OCI-LY1 (cell line): ENCODE data around the gene NOP53.
"Not testable (repeated sequence)": the region's sequence is repeated elsewhere in the genome, so short reads cannot be mapped to it uniquely, and the experiment has no call there.

Experiments used
- H2AFZ ChIP-seq: fragments of 200-600 bp; sonication (generic), shearing (Covaris generic); 2 replicates; pipeline ENCODE4 v1.6.0; 2014; ENCODE audit warnings: antibody characterized with exemption, mild to moderate bottlenecking, low read length
- H3F3A ChIP-seq: fragments of 200-600 bp; sonication (generic), shearing (Covaris generic); 2 replicates; pipeline ENCODE4 v1.6.0; 2014; ENCODE audit warnings: mild to moderate bottlenecking, antibody characterized with exemption, low read length, moderate library complexity; ENCODE audit not compliant: insufficient read depth
- H3K27ac ChIP-seq: fragments of 200-600 bp; sonication (generic); 2 replicates; pipeline ENCODE4 v1.5.1; 2014; ENCODE audit warnings: low read length, mixed run types, mild to moderate bottlenecking, low read depth; ENCODE audit not compliant: poor library complexity, severe bottlenecking
- H3K27me3 ChIP-seq: fragments of 200-600 bp; sonication (generic); 2 replicates; pipeline ENCODE4 v1.6.0; 2014; ENCODE audit warnings: antibody characterized with exemption, mild to moderate bottlenecking, low read length, moderate library complexity; ENCODE audit not compliant: insufficient read depth
- H3K36me3 ChIP-seq: fragments of 200-600 bp; sonication (generic); 2 replicates; pipeline ENCODE4 v1.6.1; 2014; ENCODE audit warnings: mild to moderate bottlenecking, antibody characterized with exemption, low read length, moderate library complexity, mixed read lengths; ENCODE audit not compliant: insufficient read depth
- H3K4me1 ChIP-seq: fragments of 200-600 bp; sonication (generic); 2 replicates; pipeline ENCODE4 v1.5.1; 2014; ENCODE audit warnings: mild to moderate bottlenecking, low read length, moderate library complexity; ENCODE audit not compliant: insufficient read depth, severe bottlenecking
- H3K4me2 ChIP-seq: fragments of 200-600 bp; sonication (generic), shearing (Covaris generic); 2 replicates; pipeline ENCODE4 v1.6.1; 2014; ENCODE audit warnings: low read length
- H3K4me3 ChIP-seq: fragments of 200-600 bp; sonication (generic); 2 replicates; pipeline ENCODE4 v1.5.1; 2014; ENCODE audit warnings: low read length, low read depth, mild to moderate bottlenecking, mixed read lengths; ENCODE audit not compliant: poor library complexity, severe bottlenecking
- H3K79me2 ChIP-seq: fragments of 200-600 bp; shearing (Covaris generic); 2 replicates; pipeline ENCODE4 v1.6.1; 2016; ENCODE audit warnings: mixed run types, low read length, mixed read lengths; ENCODE audit not compliant: insufficient read depth
- H3K9ac ChIP-seq: fragments of 200-600 bp; sonication (generic), shearing (Covaris generic); 2 replicates; pipeline ENCODE4 v1.6.1; 2014; ENCODE audit warnings: mild to moderate bottlenecking, low read length, mixed read lengths
- H3K9me2 ChIP-seq: fragments of 200-600 bp; sonication (generic), shearing (Covaris generic); 2 replicates; pipeline ENCODE4 v1.6.1; 2014; ENCODE audit warnings: low read depth, mild to moderate bottlenecking, low read length, mixed read lengths
- H3K9me3 ChIP-seq: fragments of 200-600 bp; shearing (Covaris generic); 2 replicates; pipeline ENCODE4 v1.6.1; 2014; ENCODE audit warnings: low read length, mixed read lengths
- H4K20me1 ChIP-seq: fragments of 200-600 bp; sonication (generic), shearing (Covaris generic); 2 replicates; pipeline ENCODE4 v1.6.0; 2016; ENCODE audit warnings: mild to moderate bottlenecking, low read length; ENCODE audit not compliant: insufficient read depth
- EZH2 ChIP-seq: fragments of 200-600 bp; sonication (generic), shearing (Covaris generic); IDR thresholded peaks from 2 replicates; pipeline ENCODE4 v1.8.0; 2017; ENCODE audit warnings: borderline replicate concordance, mixed run types, mild to moderate bottlenecking, antibody characterized with exemption, low read length, moderate library complexity, mixed read lengths
- TF ChIP-seq, protein P1 (sequence below): fragments of 200-600 bp; sonication (generic), shearing (Covaris generic); IDR thresholded peaks from 2 replicates; pipeline ENCODE4 v1.5.1; 2017; ENCODE audit warnings: mild to moderate bottlenecking, antibody characterized with exemption, low read length, moderate library complexity, mixed read lengths

The NOP53 gene

DNA sequence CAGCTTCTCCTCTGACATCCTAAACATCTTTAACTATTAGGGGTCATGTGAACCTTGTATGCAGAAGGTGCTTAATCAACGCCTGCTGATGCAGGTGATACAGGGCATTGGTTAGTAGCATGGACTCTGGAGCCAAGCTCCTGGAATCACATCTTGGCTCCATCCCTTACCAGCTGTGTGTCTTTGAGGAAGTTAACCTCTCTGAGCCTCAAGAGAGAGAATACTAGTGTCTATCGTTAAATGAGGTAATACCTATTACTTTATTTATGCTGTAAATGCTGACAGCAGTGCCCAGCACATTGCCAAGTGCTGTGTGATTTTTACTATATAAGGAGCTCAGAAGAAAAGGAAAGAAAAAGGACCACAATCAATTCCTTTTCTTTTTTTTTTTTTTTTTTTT is 22.0 kb downstream of the NOP53 start:
- Histone ChIP-seq H3K9ac (no peak overlapping the region), H3K27me3 (no peaks in the 10 kb centered on the region), H2AFZ (no peak overlapping the region), H3K36me3 (no peaks in the 10 kb centered on the region), H3K9me2 (no peaks in the 10 kb centered on the region), H3K4me1 (peaks cover 12% of the 10 kb centered on the region), H3K9me3 (no peaks in the 10 kb centered on the region), H3F3A (no peaks in the 10 kb centered on the region), H4K20me1 (no peaks in the 10 kb centered on the region), H3K4me3 (no peak overlapping the region), H3K4me2 (no peak overlapping the region), H3K27ac (no peak overlapping the region), H3K79me2 (no peaks in the 10 kb centered on the region)
- TF ChIP-seq EZH2 = no peak
- TF ChIP-seq, protein P1, sequence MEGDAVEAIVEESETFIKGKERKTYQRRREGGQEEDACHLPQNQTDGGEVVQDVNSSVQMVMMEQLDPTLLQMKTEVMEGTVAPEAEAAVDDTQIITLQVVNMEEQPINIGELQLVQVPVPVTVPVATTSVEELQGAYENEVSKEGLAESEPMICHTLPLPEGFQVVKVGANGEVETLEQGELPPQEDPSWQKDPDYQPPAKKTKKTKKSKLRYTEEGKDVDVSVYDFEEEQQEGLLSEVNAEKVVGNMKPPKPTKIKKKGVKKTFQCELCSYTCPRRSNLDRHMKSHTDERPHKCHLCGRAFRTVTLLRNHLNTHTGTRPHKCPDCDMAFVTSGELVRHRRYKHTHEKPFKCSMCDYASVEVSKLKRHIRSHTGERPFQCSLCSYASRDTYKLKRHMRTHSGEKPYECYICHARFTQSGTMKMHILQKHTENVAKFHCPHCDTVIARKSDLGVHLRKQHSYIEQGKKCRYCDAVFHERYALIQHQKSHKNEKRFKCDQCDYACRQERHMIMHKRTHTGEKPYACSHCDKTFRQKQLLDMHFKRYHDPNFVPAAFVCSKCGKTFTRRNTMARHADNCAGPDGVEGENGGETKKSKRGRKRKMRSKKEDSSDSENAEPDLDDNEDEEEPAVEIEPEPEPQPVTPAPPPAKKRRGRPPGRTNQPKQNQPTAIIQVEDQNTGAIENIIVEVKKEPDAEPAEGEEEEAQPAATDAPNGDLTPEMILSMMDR = no peak

DNA sequence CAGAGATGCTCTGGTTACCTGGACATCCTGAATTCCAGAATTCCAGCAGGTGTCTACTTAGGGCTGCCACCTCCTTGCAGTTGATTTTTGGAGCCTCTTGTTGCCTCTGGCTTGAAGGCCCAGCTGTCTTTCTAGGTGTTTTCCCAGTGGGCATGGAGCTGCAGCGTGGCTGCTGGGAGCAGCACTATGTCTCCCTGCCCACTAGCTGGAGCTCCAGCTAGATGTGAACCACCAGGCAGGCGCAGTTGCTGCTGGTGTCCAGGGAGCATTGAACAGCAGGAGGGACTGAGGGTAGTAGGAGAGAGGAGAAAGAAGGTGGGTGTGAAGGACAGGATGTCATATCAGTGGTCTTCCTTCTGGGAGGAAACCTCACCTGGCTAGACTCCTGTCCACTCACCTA is 23.3 kb downstream of the NOP53 start:
- H2AFZ ChIP-seq = no peak overlapping the region
- peaks cover 12% of the 10 kb centered on the region for H3K4me1 ChIP-seq
- H3K36me3 ChIP-seq = no peaks in the 10 kb centered on the region
- no peak overlapping the region for H3K27ac ChIP-seq
- no peaks in the 10 kb centered on the region for H3K27me3 ChIP-seq
- no peaks in the 10 kb centered on the region for H3K79me2 ChIP-seq
- TF ChIP-seq, protein P1 = no peak
- no peak for TF ChIP-seq EZH2
- no peak overlapping the region for H3K9ac ChIP-seq
- H3K9me2 ChIP-seq = no peaks in the 10 kb centered on the region
- no peaks in the 10 kb centered on the region for H4K20me1 ChIP-seq
- H3F3A ChIP-seq = no peaks in the 10 kb centered on the region
- H3K4me3 ChIP-seq = no peak overlapping the region
- H3K9me3 ChIP-seq = no peaks in the 10 kb centered on the region
- no peak overlapping the region for H3K4me2 ChIP-seq

DNA sequence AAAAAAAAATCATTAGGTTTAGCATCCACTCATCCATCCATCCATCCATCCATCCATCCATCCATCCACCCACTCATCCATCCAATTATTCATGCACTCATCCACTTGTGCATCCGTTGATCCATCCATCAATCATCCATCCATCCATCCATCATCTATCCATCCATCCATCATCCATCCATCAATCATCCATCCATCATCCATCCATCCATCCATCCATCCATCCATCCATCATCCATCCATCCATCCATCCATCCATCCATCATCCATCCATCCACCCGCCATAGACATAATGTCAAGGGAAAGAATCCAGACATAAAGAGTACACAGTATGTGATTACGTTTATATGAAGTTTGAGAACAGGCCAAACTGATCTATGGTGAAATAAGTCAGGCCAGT is 24.2 kb downstream of the NOP53 start:
- Histone ChIP-seq H3K9me3 (no peaks in the 10 kb centered on the region), H3K4me3 (no peak overlapping the region), H2AFZ (no peak overlapping the region), H3K4me1 (peaks cover 12% of the 10 kb centered on the region), H3K27me3 (no peaks in the 10 kb centered on the region), H4K20me1 (no peaks in the 10 kb centered on the region), H3K79me2 (no peaks in the 10 kb centered on the region), H3K27ac (no peak overlapping the region), H3K4me2 (no peak overlapping the region), H3K36me3 (no peaks in the 10 kb centered on the region), H3K9ac (no peak overlapping the region), H3F3A (no peaks in the 10 kb centered on the region), H3K9me2 (no peaks in the 10 kb centered on the region)
- TF ChIP-seq, protein P1 = no peak
- no peak for TF ChIP-seq EZH2

DNA sequence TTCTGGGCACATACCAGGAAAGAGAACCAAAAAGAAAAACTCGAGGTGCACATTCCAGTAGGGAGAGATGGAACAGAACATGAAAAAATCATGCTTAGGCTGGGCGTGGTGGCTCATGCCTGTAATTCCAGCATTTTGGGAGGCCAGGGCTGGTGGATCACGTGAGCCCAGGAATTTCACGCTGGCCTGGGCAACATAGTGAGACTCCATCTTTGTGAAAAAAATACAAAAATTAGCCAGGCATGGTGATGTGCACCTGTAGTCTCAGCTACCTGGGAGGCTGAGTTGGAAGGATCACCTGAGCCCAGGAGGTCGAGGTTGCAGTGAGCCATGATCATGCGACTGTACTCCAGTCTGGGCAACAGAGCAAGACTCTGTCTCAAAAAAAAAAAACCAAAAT is 25.9 kb downstream of the NOP53 start:
- not testable (repeated sequence) for H3K4me2 ChIP-seq, H3K9ac ChIP-seq, H3K9me2 ChIP-seq, H3K27ac ChIP-seq, H3K36me3 ChIP-seq, H3K79me2 ChIP-seq, H2AFZ ChIP-seq, H3K4me3 ChIP-seq, H3F3A ChIP-seq, H3K9me3 ChIP-seq, H4K20me1 ChIP-seq, H3K27me3 ChIP-seq
- peaks cover 12% of the 10 kb centered on the region for H3K4me1 ChIP-seq
